ENCODE data around the gene PTCD2.

The PTCD2 gene

DNA sequence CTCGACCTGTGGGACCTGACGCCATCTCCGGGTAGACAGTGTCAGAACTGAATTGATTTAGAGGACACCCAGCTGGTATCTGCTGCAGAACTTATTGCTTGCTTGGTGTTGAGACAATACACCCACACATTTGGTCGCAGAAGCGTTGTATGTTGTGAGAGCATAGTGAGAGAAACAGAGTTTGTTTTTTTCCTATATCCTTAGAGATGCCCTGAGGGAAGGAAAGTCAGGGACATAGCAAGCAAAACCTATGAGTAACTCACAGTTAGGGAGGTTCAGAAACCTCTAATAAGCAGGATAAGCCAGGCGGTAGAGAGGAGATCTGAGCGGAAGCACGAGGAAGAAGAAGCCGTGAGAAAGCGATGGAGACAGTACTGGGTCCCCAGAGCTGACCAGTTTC lies 59.8 kb downstream of the PTCD2 start:
- no peak for TF ChIP-seq CTCF (IDR thresholded peaks at IDR 0.05; ENCODE audit: low read depth, low read length)
- H3K4me3 ChIP-seq (ENCODE audit: low read depth, low read length): no peak overlapping the region

GRCh38 chr5:72380492-72381274 lies 60.5 kb downstream of the PTCD2 start:
- no peak for TF ChIP-seq CTCF (IDR thresholded peaks at IDR 0.05; ENCODE audit: low read depth, low read length)
- no peak overlapping the region for H3K4me3 ChIP-seq (ENCODE audit: low read depth, low read length)

GRCh38 chr5:72383280-72383679 lies 63.1 kb downstream of the PTCD2 start:
- no peak overlapping the region for H3K4me3 ChIP-seq (ENCODE audit: low read depth, low read length)
- TF ChIP-seq CTCF (IDR thresholded peaks at IDR 0.05; ENCODE audit: low read depth, low read length): no peak

DNA sequence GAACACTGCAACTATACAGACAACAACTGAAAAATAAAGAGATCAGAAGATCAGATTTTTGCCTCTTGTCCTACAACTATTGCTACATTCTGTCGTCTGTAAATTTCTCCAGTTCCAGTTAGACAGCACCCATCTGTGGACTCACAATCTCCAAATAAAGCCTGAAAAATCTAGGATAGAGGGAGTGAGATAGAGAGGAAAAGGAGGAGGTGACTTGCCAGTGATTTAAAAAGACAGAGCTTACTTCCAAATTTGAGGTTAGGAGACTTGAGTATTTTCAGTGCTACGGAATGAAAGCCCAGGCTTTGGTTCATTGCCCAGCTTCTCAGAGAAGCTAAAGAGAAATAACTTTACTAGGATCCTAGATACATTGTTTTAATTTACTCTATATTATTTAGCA lies 63.6 kb downstream of the PTCD2 start:
- H3K4me3 ChIP-seq (ENCODE audit: low read depth, low read length): no peak overlapping the region
- TF ChIP-seq CTCF (IDR thresholded peaks at IDR 0.05; ENCODE audit: low read depth, low read length): no peak

GRCh38 chr5:72386639-72387038 lies 66.5 kb downstream of the PTCD2 start:
- TF ChIP-seq CTCF (IDR thresholded peaks at IDR 0.05; ENCODE audit: low read depth, low read length): no peak
- no peak overlapping the region for H3K4me3 ChIP-seq (ENCODE audit: low read depth, low read length)

DNA sequence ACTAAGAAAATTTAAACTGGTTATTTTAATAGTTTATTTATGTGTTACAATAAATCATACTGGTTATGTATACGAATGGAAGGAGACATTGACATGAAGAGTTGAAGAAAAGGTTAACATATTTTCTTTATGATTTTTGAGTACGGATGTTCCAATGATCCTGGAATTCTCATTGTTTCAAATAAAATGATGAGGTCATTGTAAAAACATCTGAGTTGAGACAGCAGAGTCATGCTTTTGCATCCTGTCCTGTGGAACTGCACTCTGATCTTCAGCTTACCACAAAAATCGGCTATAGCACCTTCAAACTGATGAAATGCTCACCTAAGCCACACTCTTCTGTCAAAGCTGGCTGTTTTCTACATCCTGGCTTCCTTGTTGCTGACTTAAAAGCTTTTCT lies 67.8 kb downstream of the PTCD2 start:
- no peak for TF ChIP-seq CTCF (IDR thresholded peaks at IDR 0.05; ENCODE audit: low read depth, low read length)
- no peak overlapping the region for H3K4me3 ChIP-seq (ENCODE audit: low read depth, low read length)

- H3K4me3 ChIP-seq (ENCODE audit: low read depth, low read length): no peak overlapping the region
- TF ChIP-seq CTCF (IDR thresholded peaks at IDR 0.05; ENCODE audit: low read depth, low read length): no peak
Measured at GRCh38 chr5:72388646-72389045, 68.5 kb downstream of the PTCD2 start.
